Stimulated activated CD8-positive, alpha-beta memory T cell treated with anti-CD3 and anti-CD28 coated beads, Interleukin-7, amount 100 ng/mL, for 24 hours (primary cell): ENCODE measurements around the gene UBAC2.
"Not testable (repeated sequence)": the region's sequence is repeated elsewhere in the genome, so short reads cannot be mapped to it uniquely, and the experiment has no call there.

Experiments
- DNase-seq: peaks from one replicate; pipeline ENCODE4 v3.0.0-alpha.2; 2020; ENCODE audit warnings: low read depth

Gene UBAC2

GRCh38 chr13:99396446-99396845 lies 195.8 kb downstream of the UBAC2 start:
- no peak for DNase-seq

- no peak for DNase-seq
Observed at GRCh38 chr13:99398071-99398470, 197.4 kb downstream of the UBAC2 start.

- no peak for DNase-seq
Observed at GRCh38 chr13:99398916-99399622, 198.4 kb downstream of the UBAC2 start.

GRCh38 chr13:99399623-99399974 lies 198.9 kb downstream of the UBAC2 start:
- no peak for DNase-seq

GRCh38 chr13:99403458-99403971 lies 202.9 kb downstream of the UBAC2 start:
- no peak for DNase-seq

- DNase-seq, result no peak
Observed at GRCh38 chr13:99404005-99404755, 203.5 kb downstream of the UBAC2 start.

GRCh38 chr13:99405966-99406365 lies 205.3 kb downstream of the UBAC2 start:
- no peak for DNase-seq

- DNase-seq, result no peak
Observed at GRCh38 chr13:99406799-99407201, 206.1 kb downstream of the UBAC2 start.

- no peak for DNase-seq
Observed at GRCh38 chr13:99407906-99408702, 207.4 kb downstream of the UBAC2 start.

GRCh38 chr13:99408703-99409000 lies 208.0 kb downstream of the UBAC2 start:
- no peak for DNase-seq

- DNase-seq, result not testable (repeated sequence)
Observed at GRCh38 chr13:99409461-99410083, 208.9 kb downstream of the UBAC2 start.

GRCh38 chr13:99410646-99411475 lies 210.2 kb downstream of the UBAC2 start:
- not testable (repeated sequence) for DNase-seq

GRCh38 chr13:99412856-99413255 lies 212.2 kb downstream of the UBAC2 start:
- no peak for DNase-seq

- no peak for DNase-seq
Observed at GRCh38 chr13:99414048-99414995, 213.7 kb downstream of the UBAC2 start.

- DNase-seq, result no peak
Observed at GRCh38 chr13:99415014-99415650, 214.5 kb downstream of the UBAC2 start.

GRCh38 chr13:99415851-99416331 lies 215.2 kb downstream of the UBAC2 start:
- no peak for DNase-seq

GRCh38 chr13:99416411-99417121 lies 215.9 kb downstream of the UBAC2 start:
- no peak for DNase-seq

GRCh38 chr13:99417201-99418102 lies 216.8 kb downstream of the UBAC2 start:
- DNase-seq, result no peak
